ENCODE data around the gene VOPP1.

Gene VOPP1

GRCh38 chr7:55423891-55424290, 148.4 kb downstream of the VOPP1 start:
- TF ChIP-seq CREB1 (IDR thresholded peaks at IDR 0.05; ENCODE audit: low read depth) (no peak), NFIC (IDR thresholded peaks at IDR 0.05) (no peak), CEBPB (IDR thresholded peaks at IDR 0.05) (no peak), YY1 (IDR thresholded peaks at IDR 0.05; ENCODE audit: low read depth) (no peak), RAD21 (IDR thresholded peaks at IDR 0.05; ENCODE audit: low read depth) (no peak), ZBTB7A (IDR thresholded peaks at IDR 0.05; ENCODE audit: low read depth) (no peak), EP300 (IDR thresholded peaks at IDR 0.05; ENCODE audit: borderline replicate concordance) (no peak), FOXM1 (IDR thresholded peaks at IDR 0.05; ENCODE audit: borderline replicate concordance, low read depth) (no peak), TEAD4 (IDR thresholded peaks at IDR 0.05) (no peak), MAX (IDR thresholded peaks at IDR 0.05) (no peak), EGR1 (IDR thresholded peaks at IDR 0.05) (no peak), TAF1 (IDR thresholded peaks at IDR 0.05; ENCODE audit: low read depth) (no peak), TCF12 (IDR thresholded peaks at IDR 0.05; ENCODE audit: low read depth) (no peak)
- TF ChIP-seq, protein P1, sequence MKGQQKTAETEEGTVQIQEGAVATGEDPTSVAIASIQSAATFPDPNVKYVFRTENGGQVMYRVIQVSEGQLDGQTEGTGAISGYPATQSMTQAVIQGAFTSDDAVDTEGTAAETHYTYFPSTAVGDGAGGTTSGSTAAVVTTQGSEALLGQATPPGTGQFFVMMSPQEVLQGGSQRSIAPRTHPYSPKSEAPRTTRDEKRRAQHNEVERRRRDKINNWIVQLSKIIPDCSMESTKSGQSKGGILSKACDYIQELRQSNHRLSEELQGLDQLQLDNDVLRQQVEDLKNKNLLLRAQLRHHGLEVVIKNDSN (IDR thresholded peaks at IDR 0.05) = no peak
- TF ChIP-seq, protein P2, sequence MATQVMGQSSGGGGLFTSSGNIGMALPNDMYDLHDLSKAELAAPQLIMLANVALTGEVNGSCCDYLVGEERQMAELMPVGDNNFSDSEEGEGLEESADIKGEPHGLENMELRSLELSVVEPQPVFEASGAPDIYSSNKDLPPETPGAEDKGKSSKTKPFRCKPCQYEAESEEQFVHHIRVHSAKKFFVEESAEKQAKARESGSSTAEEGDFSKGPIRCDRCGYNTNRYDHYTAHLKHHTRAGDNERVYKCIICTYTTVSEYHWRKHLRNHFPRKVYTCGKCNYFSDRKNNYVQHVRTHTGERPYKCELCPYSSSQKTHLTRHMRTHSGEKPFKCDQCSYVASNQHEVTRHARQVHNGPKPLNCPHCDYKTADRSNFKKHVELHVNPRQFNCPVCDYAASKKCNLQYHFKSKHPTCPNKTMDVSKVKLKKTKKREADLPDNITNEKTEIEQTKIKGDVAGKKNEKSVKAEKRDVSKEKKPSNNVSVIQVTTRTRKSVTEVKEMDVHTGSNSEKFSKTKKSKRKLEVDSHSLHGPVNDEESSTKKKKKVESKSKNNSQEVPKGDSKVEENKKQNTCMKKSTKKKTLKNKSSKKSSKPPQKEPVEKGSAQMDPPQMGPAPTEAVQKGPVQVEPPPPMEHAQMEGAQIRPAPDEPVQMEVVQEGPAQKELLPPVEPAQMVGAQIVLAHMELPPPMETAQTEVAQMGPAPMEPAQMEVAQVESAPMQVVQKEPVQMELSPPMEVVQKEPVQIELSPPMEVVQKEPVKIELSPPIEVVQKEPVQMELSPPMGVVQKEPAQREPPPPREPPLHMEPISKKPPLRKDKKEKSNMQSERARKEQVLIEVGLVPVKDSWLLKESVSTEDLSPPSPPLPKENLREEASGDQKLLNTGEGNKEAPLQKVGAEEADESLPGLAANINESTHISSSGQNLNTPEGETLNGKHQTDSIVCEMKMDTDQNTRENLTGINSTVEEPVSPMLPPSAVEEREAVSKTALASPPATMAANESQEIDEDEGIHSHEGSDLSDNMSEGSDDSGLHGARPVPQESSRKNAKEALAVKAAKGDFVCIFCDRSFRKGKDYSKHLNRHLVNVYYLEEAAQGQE (IDR thresholded peaks at IDR 0.05; ENCODE audit: low read depth) = no peak

- TF ChIP-seq NFIC (IDR thresholded peaks at IDR 0.05) (no peak), CREB1 (IDR thresholded peaks at IDR 0.05; ENCODE audit: low read depth) (no peak), TEAD4 (IDR thresholded peaks at IDR 0.05) (no peak), EGR1 (IDR thresholded peaks at IDR 0.05) (no peak), YY1 (IDR thresholded peaks at IDR 0.05; ENCODE audit: low read depth) (no peak), RAD21 (IDR thresholded peaks at IDR 0.05; ENCODE audit: low read depth) (no peak), FOXM1 (IDR thresholded peaks at IDR 0.05; ENCODE audit: borderline replicate concordance, low read depth) (no peak), EP300 (IDR thresholded peaks at IDR 0.05; ENCODE audit: borderline replicate concordance) (no peak), MAX (IDR thresholded peaks at IDR 0.05) (no peak), TAF1 (IDR thresholded peaks at IDR 0.05; ENCODE audit: low read depth) (no peak)
- TF ChIP-seq, protein P1 (IDR thresholded peaks at IDR 0.05) = no peak
- TF ChIP-seq, protein P2 (IDR thresholded peaks at IDR 0.05; ENCODE audit: low read depth) = no peak
These were observed 149.0 kb downstream of the VOPP1 start for GRCh38 chr7:55423277-55423711.
